HG03457 (cell line): ENCODE results near the gene HSPBP1.
"Not testable (repeated sequence)": the region's sequence is repeated elsewhere in the genome, so short reads cannot be mapped to it uniquely, and the experiment has no call there.

ENCODE experiments used
- ATAC-seq: cut with Tn5 transposase; IDR thresholded peaks from one replicate; pipeline ENCODE4 v1.9.1; 2021; ENCODE audit warnings: moderate number of reproducible peaks; ENCODE audit not compliant: unreplicated experiment

The HSPBP1 gene

DNA sequence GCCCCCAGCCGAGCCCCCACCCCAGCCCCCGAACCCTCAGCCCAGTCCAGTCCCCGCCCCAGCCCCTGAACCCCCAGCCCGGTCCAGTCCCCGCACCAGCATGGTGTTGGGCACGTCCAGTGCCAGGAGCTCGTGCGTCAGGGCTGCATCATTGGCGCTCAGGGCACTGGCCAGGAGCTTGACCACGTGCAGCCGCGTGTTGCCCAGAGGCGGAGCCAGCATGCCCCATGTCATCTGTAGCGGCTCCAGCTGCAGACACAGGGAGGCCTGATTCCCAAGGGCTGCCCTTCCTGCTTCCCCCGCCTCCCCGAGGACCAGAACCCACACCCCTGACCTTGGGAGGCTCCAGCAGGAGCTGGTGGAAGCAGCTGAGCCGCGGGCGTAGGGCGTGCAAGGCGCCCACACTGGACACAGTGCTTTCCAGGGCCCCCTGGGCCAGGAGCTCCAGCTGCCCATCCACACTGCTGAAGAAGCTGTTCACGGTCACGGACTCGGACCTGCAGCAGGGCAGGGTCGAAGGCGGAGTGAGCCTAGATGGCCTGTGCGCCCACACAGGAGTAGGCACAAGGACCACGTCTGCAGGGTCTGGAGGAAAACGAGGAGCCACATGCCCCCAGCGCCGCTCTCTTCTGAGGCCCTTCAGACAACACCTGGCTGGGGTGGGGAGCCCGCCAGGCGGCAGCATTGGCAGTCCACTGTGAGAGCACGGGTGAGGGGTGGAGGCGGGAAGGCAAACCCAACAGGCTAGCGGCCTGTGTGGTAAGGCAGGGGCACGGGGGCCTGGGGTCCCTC is 38.6 kb downstream of the HSPBP1 start:
- no peak for ATAC-seq

DNA sequence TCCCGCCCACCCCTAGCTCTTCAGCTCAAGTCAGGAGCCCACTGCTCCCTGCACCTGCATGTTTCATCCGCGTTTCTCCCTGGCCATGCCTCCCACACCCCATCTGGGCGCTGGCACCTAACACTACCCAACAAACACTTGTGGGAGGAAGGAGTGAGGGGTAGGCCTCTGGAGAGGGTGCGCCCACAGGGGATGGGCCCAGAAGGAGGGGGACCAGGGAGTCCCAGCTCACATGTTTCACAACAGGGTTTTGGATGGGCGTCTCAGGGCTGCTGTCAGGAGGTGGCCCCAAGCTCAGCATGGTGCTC is 39.2 kb downstream of the HSPBP1 start:
- no peak for ATAC-seq

DNA sequence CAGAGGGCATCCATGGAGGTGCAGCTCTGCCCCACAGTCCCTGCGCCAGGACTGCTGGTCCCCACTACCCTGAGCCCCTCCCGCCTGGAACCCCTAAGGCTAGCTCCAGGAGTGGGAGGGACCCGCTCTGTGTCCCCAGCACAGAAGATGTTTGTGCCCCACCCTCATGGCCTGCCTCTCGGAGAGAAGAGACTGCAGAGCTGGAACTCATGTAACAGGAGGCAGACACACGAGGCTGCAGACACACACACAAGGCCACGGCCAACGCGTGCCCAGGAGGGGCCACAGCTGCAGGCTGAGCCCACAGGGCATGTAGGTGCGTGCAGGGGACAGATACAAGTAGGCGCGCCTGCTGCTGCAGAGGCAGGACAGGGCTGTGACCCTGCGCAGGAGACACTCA is 40.9 kb downstream of the HSPBP1 start:
- ATAC-seq: no peak

DNA sequence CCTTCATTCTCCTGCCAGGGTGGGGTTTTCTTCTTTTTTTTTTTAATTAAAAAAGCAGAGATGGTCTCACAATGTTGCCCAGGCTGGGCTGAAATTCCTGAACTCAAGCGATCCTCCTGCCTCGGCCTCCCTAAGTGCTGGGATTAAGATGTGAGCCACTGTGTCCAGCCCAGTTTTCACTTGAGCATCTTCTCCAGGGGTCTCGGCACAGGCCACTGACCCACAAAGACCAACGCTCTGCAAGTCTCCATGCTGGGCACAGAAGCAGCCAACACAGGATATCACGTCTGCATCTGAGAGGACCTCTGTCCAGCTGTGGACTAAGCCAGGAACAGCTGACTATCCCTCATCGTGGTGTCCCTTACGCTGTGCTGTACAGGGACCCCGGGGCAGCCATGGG is 41.9 kb downstream of the HSPBP1 start:
- ATAC-seq: no peak

DNA sequence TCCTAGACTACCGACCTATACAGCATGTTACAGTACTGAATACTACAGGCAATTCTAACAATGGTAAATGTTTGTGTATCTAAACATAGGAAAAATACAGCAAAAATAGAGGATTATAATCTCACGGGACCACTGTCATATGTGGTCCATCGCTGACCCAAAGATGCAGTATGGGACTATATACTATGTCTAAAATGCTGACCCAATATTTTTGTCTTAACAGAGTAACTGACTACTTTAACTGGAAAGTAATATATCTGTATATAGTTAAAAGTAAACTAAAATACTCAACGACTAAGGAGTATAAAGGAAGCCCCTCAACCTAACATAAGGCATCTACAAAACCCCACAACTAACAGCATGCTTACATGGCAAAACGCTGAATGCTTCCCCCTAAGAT is 46.9 kb downstream of the HSPBP1 start:
- no peak for ATAC-seq

DNA sequence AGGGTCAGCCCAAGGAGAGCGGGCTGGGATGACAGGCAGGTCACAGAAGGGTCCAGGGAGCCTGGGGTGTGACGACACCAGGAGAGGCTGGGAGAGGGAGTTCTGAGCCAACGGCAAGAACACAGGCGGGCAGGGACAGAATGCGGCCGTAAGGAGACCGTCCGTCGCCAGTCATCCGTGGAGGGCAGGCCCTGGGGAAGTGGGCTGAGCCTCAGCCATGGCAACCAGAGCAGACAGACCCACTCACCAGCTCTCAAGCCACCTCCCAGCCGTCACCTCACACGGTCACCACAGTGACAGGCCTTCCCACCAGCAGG is 47.7 kb downstream of the HSPBP1 start:
- no peak for ATAC-seq

DNA sequence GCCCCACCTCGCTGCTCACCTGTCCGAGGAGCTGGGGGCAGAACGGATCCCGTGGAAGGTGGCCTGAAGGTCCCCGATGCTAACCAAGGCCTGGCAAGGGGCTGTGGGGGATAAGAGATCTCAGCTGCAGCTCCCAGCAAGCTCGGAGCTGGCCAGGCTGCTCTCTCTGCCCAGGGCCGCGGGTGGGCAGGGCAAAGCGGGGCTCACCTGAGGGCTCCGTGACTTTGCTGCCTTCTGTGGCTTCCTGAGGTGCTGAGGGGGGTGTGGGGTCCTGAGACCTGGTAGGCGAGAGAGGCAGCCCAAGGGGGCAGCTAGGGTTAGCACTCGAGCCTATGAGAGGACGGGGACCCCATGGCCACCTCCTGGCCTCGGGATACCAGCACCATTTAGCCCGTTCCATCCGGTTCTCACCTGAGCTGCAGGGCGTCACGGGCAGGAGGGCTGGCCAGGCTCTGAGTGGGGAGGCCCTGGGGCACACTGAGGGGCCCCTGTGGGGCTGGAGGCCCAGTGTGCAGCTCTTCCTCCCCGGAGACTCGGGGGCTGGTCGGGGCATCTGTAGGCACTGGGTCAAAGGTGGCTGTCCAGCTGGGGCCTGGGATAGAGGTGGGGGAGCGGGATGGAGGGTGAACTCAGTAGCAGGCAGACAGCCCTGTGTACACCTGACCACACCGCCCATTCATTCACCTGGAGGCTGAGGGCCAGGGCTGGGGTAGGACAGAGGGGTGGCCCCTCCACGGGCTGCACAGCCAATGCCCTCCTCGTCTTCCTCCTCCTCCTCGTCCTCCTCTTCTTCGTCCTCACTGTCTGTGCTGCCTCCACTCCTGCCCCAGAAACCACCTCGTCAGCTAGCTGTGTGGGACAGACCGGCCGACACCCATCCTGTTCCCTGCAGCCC is 48.3 kb downstream of the HSPBP1 start:
- ATAC-seq: no peak

DNA sequence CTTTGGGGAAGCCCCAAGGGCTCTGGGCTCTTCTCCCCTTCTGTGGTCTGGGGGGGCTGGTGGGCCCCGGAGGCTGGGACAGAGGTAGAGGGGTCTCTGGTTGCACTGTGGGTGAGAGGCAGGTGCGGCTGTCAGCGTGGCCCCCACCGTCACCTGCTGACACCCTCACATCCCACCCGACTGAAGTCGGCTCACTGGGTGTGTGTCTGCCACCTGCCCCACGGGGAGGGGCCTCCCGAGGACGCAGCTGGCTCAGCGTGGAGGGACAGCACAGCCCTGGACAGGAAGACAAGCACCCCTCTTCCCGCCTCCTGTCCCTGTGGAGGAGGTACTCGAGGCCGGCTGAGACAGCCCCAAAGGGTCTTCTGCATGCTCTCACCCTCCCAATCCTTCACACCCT is 49.1 kb downstream of the HSPBP1 start:
- no peak for ATAC-seq

DNA sequence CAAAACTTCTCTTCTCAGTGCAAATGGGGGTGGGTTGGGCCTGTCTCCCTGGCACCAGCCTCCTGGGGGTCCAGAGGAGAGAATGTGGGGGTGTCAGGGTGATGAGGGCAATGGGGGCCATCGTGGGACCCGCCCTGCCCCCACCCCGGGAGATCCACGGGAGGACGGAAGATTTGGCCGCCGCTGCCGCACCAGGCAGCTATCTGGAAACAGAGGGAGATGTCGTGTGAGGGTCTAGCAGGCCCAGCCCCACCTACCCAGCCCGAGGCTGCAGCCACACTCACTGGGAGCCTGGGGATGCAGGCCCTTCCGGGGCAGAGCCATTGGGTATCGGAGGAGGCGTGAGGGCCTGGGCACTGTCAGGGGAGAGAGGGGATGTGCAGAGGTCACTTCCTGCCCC is 49.6 kb downstream of the HSPBP1 start:
- no peak for ATAC-seq

DNA sequence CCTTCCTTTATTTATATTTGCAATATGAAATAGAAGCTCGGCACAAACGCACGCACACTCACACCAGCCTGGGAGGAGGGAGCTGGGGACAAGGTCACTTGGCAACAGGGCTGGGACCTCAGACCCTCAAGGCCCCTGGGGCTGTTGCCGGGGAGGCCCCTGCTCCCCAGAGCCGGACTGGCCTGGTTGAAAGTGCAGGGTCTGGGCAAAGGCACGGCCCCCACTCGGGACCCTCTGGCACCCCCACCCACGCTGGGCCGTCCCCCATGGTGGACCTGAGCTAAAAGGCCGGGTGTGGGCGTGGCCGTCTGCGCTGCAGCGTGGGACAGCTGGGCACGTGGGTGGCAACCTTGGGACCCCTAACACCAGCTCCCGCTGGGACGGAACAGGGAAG is 50.1 kb downstream of the HSPBP1 start:
- ATAC-seq: no peak

DNA sequence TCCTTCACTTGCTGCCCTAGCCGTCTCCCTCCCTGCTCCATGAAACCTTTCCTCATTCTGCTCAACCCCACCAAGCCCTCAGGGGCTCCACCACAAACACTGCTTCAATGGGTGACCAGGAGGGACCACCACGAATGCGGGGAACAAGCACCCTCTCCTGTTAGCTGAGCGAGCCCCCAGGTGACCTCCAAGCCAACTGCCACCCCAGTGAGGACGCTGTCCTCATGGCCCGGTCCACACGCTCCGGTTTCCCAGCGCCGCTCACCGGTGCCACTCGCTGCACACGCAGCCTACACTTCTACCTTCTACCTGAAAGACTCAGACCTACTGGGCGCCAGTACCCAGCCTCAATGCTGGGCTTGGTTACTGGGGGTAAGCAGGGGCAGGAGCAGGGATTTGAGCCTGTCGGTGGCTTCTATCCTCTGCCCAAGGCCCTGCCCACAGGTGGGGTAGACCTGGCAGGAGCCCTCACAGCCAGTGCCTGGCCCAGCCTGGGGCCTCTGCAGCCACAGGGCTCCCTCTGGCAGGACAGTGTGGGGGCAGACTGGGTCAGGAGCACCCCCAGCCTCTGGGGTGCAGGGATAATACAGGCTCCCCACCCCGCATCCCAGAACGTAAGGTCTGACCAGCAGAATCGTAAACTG is 50.6 kb downstream of the HSPBP1 start:
- no peak for ATAC-seq

DNA sequence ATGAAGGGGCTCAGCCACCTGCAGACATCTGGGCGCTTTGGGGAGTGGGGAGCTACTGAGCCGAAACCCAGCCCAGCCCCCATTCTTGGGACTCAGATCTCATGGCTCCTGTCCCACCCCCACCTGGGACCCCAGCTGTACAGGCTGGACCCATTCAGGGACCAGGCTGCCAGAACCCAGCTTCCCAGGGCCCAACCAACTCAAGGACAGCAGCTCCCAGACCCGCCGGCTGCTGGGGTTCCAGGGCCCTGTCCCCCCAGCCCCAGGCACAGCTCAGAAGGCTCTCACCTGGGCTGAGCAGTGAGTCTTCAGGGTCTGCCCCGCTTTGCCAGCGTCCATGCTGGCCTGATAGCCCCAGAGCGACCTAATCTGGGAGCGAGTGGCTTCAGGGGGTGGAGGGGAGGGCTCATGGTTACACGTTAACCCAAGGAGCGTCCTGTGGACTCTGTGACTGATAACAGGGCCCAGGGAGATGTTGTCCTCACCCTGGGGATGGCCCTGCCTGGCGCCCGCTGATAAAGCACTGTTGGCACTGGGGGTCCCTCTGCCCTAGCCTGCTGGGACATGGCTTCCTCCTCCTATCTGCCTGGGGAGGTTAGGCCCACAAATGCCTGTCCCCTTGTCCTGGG is 51.4 kb downstream of the HSPBP1 start, which contains the start of gene TMEM86B:
TMEM86B (minus strand) TSS at position 361 of the 629 bp plus-strand sequence; CDS start at position 339, 22 bp downstream.
- ATAC-seq: no peak

DNA sequence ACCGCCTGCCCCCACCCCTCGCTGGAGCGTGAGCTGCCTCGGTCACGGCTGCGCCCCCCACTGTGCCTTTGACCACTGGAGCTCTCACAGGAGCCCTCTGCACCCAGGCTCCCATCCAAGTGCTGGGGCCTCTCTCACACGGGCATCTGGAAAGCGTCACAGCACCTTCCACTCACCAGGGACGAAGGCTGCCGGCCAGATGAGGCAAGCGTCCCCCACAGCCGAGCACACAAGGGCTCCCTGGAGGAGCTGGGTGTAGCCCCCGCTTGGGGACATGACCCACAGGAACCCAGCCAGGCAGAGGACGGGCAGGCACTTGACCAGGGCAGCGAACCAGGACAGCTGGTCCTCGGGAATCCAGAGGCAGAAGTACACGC is 51.9 kb downstream of the HSPBP1 start:
- no peak for ATAC-seq

DNA sequence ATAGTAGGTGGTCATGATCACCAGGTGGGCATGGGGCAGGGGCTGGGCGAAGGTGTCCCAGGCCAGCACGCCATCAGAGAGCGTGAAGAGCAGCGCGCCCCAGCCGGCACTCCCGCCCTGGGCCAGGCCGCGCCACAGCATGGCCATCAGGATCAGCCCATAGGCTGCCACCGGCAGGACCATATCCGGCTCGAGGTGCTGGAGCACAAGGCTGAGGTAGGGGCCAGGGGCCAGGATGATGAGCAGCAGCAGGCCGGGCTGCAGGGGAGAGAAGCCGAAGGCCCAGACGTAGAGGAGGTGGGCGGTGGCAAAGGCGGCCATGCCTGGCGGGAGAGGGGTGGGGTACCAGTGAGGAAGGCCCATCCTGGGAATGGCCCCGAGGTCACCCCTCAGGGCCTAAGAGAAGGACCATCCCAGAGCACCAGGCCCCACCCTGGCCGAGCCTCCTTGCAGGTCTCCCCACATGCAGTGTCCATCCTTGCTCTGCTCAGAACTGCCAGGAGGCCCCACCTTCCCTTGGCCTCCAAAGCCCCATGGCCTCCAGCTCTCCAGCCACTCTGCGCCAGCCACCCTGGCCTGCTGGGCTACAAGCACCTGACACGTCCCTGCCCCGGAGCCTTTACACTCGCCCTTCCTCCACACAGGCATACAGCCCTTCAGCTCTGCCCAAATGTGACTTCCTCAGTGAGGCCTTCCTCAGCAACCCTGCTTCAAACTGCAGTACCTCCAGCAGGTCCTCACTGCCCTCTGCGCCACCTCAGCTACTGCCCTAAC is 52.5 kb downstream of the HSPBP1 start:
- ATAC-seq: no peak

DNA sequence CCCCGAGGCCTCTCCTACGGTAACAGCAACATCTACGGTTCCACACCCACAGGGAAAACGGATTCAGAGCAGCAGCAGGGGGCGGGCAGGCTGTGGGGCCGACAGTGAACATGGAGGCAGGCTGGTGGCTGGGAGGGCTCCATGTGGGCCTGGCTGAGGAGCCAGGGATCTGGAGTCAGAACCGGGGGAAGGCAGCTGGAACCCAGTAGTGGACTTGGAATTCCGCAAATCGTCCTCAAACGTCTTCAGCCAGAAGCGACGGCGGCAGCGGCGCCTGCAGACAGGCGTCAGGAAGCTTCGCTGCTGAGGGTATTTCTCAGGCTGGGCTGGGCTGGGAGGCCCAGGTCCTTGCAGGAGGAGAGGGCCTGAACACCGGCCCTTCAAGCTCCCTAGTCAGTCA is 53.1 kb downstream of the HSPBP1 start:
- no peak for ATAC-seq

DNA sequence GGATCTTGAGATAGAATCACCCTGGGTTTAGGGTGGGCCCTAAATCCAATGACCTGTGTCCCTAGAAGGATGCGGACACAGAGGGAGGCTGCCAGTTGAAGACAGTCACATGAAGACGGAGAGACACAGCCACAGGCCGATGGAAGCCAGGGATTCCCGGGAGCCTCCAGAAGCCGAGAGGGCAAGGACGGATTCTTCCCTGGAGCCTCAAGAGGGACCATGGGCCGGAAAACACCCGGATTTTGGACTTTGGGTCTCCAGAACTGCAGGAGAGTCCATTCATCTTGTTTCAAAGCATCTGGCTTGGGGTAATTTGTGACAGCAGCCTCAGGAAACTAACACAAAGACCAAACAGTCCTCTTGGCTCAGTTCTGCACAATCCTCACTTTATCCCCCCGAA is 53.6 kb downstream of the HSPBP1 start:
- no peak for ATAC-seq

DNA sequence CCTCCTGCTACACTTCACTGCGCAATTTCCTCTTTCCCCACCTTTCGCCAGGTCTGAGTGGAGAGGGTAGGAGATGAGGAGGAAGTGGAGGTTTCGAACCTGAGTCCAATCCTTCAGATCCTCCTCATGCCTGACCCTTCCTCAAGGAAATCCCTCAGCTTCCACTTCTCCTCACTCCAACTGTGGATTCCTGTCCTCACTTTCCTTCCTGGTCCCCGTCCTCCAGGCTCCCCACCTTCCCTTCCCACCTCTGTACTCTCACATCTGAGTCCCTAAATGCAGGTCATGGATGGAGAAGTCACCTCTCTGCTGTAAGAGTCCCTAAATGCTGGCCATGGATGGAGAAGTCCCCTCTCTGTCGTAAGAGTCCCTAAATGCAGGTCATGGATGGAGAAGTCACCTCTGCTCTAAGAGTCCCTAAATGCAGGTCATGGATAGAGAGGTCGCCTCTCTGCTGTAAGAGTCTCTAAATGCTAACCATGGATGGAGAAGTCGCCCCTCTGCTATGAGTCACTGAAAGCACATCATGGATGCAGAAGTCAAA is 54.4 kb downstream of the HSPBP1 start:
- ATAC-seq: no peak

DNA sequence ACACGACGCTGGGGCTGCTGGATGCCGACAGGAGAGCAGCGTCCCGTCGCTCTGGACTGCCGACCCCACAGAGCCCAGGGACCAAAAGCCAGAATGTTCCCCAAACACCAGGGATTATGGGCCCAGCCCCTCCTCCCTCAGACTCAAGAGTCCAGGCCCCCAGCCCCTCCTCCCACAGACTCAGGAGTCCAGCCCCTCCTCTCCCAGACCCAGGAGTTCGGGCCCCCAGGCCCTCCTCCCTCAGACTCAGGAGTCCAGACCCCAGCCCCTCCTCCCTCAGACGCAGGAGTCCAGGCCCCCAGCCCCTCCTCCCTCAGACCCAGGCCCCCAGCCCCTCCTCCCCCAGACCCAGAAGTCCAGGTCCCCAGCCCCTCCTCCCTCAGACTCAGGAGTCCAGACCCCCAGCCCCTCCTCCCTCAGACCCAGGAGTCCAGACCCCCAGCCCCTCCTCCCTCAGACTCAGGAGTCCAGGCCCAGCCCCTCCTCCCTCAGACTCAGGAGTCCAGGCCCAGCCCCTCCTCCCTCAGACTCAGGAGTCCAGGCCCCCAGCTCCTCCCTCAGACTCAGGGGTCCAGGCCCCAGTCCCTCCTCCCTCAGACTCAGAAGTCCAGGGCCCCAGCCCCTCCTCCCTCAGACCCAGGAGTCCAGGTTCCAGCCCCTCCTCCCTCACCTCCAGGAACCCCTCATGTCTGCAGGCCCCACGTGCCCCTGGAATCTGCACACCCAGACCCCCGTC is 55.1 kb downstream of the HSPBP1 start:
- ATAC-seq: not testable (repeated sequence)

DNA sequence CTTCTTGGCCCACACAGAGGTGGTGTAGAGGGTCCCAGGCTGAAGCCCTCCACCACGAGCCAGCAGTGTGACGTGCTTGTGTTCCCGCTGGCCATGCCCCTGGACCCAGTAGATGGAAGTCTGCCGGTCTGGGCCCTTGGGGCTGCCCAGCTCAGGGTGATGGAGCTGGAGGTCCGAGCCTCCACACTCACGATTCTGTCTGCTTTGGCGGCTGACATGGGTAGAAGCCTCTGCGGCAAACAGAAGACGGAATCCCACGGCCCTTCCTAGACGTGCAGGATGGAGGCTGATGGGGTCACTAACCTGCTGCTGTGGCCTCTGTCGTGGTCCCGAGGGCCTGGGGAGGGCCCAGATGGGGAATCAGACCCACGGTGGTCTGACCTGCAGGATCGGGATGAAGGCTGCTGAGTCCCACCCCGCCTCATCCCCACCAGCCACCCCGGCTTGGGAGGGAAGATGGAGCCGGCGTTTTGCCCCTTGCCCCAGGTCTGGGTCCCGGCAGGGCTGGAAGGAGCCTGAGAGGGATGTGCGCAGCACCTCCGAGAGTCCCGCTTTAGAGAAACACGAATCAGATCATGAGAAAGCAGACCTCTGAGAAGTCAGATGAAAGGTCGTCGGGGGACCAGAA is 55.8 kb downstream of the HSPBP1 start:
- ATAC-seq: no peak
